Ovary (tissue), 3 donors: ENCODE measurements around the gene DAAM2.

Experiments used
- EP300 ChIP-seq: sonication (generic); formaldehyde crosslinking; IDR thresholded peaks from one replicate; pipeline ENCODE4 v1.6.1; 2017; ENCODE audit warnings: antibody characterized with exemption
- TF ChIP-seq, protein P1 (sequence below), 3 donors: fragments of 450-650 bp in 2 of 3; fragments of 200-600 bp in 1 of 3; IDR thresholded peaks; one replicate each; pipeline versions ENCODE4 v1.5.1 to v1.8.0; 2016 to 2022; ENCODE audit warnings: antibody characterized with exemption in 3 of 3, mild to moderate bottlenecking in 1 of 3
- donor health status: DM: no; HTN: no; CAD: no.

DNA sequence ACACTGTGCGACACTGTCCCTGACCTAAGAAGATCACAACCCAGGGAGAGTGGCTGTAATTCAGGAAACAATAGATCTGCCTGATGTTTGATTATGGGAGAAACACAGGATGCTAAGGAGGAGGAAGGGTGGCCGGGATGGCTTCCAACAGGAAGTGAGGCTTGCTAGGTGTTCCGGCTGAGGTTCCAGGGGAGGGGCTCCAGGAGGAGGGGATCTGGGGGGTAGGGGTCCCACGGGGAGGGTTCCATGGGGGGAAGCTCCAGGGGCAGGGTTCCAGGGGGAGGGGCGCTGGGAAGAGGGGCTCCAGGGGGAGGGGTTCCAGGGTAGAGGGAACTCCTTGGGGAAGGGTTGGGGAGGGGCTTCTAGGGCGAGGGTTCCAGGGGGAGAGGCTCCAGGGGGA lies 48.6 kb downstream of the DAAM2 start:
- TF ChIP-seq, protein P1, sequence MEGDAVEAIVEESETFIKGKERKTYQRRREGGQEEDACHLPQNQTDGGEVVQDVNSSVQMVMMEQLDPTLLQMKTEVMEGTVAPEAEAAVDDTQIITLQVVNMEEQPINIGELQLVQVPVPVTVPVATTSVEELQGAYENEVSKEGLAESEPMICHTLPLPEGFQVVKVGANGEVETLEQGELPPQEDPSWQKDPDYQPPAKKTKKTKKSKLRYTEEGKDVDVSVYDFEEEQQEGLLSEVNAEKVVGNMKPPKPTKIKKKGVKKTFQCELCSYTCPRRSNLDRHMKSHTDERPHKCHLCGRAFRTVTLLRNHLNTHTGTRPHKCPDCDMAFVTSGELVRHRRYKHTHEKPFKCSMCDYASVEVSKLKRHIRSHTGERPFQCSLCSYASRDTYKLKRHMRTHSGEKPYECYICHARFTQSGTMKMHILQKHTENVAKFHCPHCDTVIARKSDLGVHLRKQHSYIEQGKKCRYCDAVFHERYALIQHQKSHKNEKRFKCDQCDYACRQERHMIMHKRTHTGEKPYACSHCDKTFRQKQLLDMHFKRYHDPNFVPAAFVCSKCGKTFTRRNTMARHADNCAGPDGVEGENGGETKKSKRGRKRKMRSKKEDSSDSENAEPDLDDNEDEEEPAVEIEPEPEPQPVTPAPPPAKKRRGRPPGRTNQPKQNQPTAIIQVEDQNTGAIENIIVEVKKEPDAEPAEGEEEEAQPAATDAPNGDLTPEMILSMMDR (IDR thresholded peaks at IDR 0.05), result no peak
- TF ChIP-seq EP300, result no peak
